ENCODE data around the gene ABCC5.

Gene ABCC5

GRCh38 chr3:183918178-183918577 is 99.5 kb downstream of the ABCC5 start:
- DNase-seq: no peak

GRCh38 chr3:183917776-183918175 is 99.9 kb downstream of the ABCC5 start:
- no peak for DNase-seq

- no peak for DNase-seq
Measured at GRCh38 chr3:183914856-183915255, 102.8 kb downstream of the ABCC5 start.

GRCh38 chr3:183913580-183913920 is 104.1 kb downstream of the ABCC5 start:
- no peak for DNase-seq

- DNase-seq: no peak
Measured at GRCh38 chr3:183912895-183913579, 104.6 kb downstream of the ABCC5 start.

- DNase-seq: no peak
Measured at GRCh38 chr3:183911763-183912506, 105.7 kb downstream of the ABCC5 start.

GRCh38 chr3:183911087-183911486 is 106.6 kb downstream of the ABCC5 start:
- no peak for DNase-seq

- DNase-seq: no peak
Measured at GRCh38 chr3:183909030-183909600, 108.6 kb downstream of the ABCC5 start.

- DNase-seq: no peak
Measured at GRCh38 chr3:183907911-183908331, 109.8 kb downstream of the ABCC5 start.

GRCh38 chr3:183907176-183907575 is 110.5 kb downstream of the ABCC5 start:
- no peak for DNase-seq

- no peak for DNase-seq
Measured at GRCh38 chr3:183906234-183906921, 111.3 kb downstream of the ABCC5 start.

- DNase-seq: no peak
Measured at GRCh38 chr3:183904833-183905780, 112.6 kb downstream of the ABCC5 start.

GRCh38 chr3:183898028-183898431 is 119.7 kb downstream of the ABCC5 start:
- DNase-seq: no peak

- no peak for DNase-seq
Measured at GRCh38 chr3:183897606-183898005, 120.1 kb downstream of the ABCC5 start.

GRCh38 chr3:183896610-183897009 is 121.1 kb downstream of the ABCC5 start:
- no peak for DNase-seq

- no peak for DNase-seq
Measured at GRCh38 chr3:183896184-183896583, 121.5 kb downstream of the ABCC5 start.

GRCh38 chr3:183895774-183896173 is 121.9 kb downstream of the ABCC5 start:
- no peak for DNase-seq

- DNase-seq: peak; percentile 61 to 68
Measured at GRCh38 chr3:183895296-183895695, 122.4 kb downstream of the ABCC5 start.

- no peak for DNase-seq
Measured at GRCh38 chr3:183892610-183893214, 125.0 kb downstream of the ABCC5 start.

GRCh38 chr3:183885766-183886165 is 131.9 kb downstream of the ABCC5 start:
- no peak for DNase-seq

- DNase-seq: peak; percentile 95
Measured at GRCh38 chr3:183884427-183885296, 133.0 kb downstream of the ABCC5 start, which contains the start of gene PARL. PARL (minus strand) TSS chr3:183884880; CDS start chr3:183884846, 34 bp downstream.

Measured in CD4-positive, alpha-beta T cell treated with Interleukin-4 for 1 hour (primary cell).